ENCODE data around the gene HTR3E.
A peak's percentile ranks its signal among the peaks of the same experiment; 100 is the strongest.
"Not testable (repeated sequence)": the region's sequence is repeated elsewhere in the genome, so short reads cannot be mapped to it uniquely, and the experiment has no call there.

Gene HTR3E

GRCh38 chr3:184099806-184100686, 3.2 kb downstream of the HTR3E start:
- TF ChIP-seq, protein P1, sequence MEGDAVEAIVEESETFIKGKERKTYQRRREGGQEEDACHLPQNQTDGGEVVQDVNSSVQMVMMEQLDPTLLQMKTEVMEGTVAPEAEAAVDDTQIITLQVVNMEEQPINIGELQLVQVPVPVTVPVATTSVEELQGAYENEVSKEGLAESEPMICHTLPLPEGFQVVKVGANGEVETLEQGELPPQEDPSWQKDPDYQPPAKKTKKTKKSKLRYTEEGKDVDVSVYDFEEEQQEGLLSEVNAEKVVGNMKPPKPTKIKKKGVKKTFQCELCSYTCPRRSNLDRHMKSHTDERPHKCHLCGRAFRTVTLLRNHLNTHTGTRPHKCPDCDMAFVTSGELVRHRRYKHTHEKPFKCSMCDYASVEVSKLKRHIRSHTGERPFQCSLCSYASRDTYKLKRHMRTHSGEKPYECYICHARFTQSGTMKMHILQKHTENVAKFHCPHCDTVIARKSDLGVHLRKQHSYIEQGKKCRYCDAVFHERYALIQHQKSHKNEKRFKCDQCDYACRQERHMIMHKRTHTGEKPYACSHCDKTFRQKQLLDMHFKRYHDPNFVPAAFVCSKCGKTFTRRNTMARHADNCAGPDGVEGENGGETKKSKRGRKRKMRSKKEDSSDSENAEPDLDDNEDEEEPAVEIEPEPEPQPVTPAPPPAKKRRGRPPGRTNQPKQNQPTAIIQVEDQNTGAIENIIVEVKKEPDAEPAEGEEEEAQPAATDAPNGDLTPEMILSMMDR (conservative IDR thresholded peaks at IDR 0.05; ENCODE audit: low read depth, low read length), result no peak
- no peak overlapping the region for H3K4me3 ChIP-seq (ENCODE audit: low read depth, low read length)
- no peak for DNase-seq (ENCODE audit: low read depth)

GRCh38 chr3:184110316-184110725, 13.5 kb downstream of the HTR3E start:
- TF ChIP-seq, protein P1 (conservative IDR thresholded peaks at IDR 0.05; ENCODE audit: low read depth, low read length), result no peak
- peak; percentile 40 for DNase-seq (ENCODE audit: low read depth)

GRCh38 chr3:184116017-184116416, 19.2 kb downstream of the HTR3E start:
- no peak for DNase-seq (ENCODE audit: low read depth)
- H3K4me3 ChIP-seq (ENCODE audit: low read depth, low read length), result no peak overlapping the region
- TF ChIP-seq, protein P1 (conservative IDR thresholded peaks at IDR 0.05; ENCODE audit: low read depth, low read length), result no peak

More at GRCh38 chr3:184110316-184110725, 13.5 kb downstream of the HTR3E start:
- no peak overlapping the region for H3K4me3 ChIP-seq (ENCODE audit: low read depth, low read length)

- H3K4me3 ChIP-seq (ENCODE audit: low read depth, low read length), result no peak overlapping the region
- TF ChIP-seq, protein P1 (conservative IDR thresholded peaks at IDR 0.05; ENCODE audit: low read depth, low read length), result no peak
- DNase-seq (ENCODE audit: low read depth), result no peak
These were observed 20.8 kb downstream of the HTR3E start for GRCh38 chr3:184117636-184118035.

GRCh38 chr3:184121031-184121430, 24.2 kb downstream of the HTR3E start:
- DNase-seq (ENCODE audit: low read depth); H3K4me3 ChIP-seq (ENCODE audit: low read depth, low read length): not testable (repeated sequence)

DNA sequence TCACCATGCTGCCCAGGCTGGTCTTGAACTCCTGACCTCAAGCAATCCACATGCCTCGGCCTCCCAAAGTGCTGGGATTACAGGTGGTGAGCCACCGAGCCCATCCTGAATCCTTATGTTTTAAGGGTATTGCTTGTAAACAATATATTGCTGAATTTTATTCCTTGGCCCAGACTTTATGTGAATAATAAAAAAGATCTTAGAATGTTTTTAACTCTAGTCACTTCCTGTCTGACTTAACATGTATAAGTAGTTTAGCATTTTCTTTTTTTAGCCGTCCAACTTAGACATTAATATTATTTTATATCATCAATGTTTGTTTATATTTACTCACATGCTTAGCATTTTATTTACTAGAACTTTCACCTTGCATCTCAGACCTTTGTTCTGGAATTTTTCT, 29.1 kb downstream of the HTR3E start:
- DNase-seq (ENCODE audit: low read depth), result no peak
- TF ChIP-seq, protein P1 (conservative IDR thresholded peaks at IDR 0.05; ENCODE audit: low read depth, low read length), result no peak
- H3K4me3 ChIP-seq (ENCODE audit: low read depth, low read length), result no peak overlapping the region

- DNase-seq (ENCODE audit: low read depth), result peak; percentile 66
- TF ChIP-seq, protein P1 (conservative IDR thresholded peaks at IDR 0.05; ENCODE audit: low read depth, low read length), result peak; percentile 70
These were observed 32.1 kb downstream of the HTR3E start for GRCh38 chr3:184129012-184129411.

More at GRCh38 chr3:184129012-184129411, 32.1 kb downstream of the HTR3E start:
- H3K4me3 ChIP-seq (ENCODE audit: low read depth, low read length), result no peak overlapping the region

All from choroid plexus epithelial cell (primary cell).